B cell (primary cell): ENCODE measurements around the gene CARMIL1. TPM values are rescaled to one million over a fixed set of nuclear protein-coding genes. Genes with fewer than 3 reads are reported as not detected.

Experiments
- ATAC-seq: fragments of 200-7000 bp; cut with Tn5 transposase; one replicate; pipeline ENCODE4 v1.10.0; 2021; ENCODE audit warnings: low read depth, mild to moderate bottlenecking, moderate number of reproducible peaks, moderate library complexity
- CTCF ChIA-PET: fragments of 350-600 bp; sonication (Branson Sonifier 250); formaldehyde crosslinking; loops from one replicate; lab custom pipeline; 2021; ENCODE audit warnings: antibody characterized with exemption, inconsistent platforms; lab: Charles Lee
- POLR2A ChIA-PET: fragments of 350-600 bp; sonication (Branson Sonifier 250); formaldehyde crosslinking; loops from one replicate; lab custom pipeline; 2021; ENCODE audit warnings: antibody characterized with exemption; lab: Charles Lee
- DNase-seq: peaks from one replicate; pipeline ENCODE4 v3.0.0; 2013
- H2AFZ ChIP-seq: 2 replicates; pipeline ENCODE4 v1.6.1; 2012; ENCODE audit warnings: mild to moderate bottlenecking, low read depth, low read length; ENCODE audit not compliant: insufficient read depth, poor library complexity, severe bottlenecking
- H3K27ac ChIP-seq, 2 donors: 1 replicate in 1 of 2; 2 replicates in 1 of 2; pipeline ENCODE4 v1.5.1; 2012 to 2013; ENCODE audit warnings: low read length in 2 of 2, mild to moderate bottlenecking in 2 of 2, moderate library complexity in 1 of 2
- H3K27me3 ChIP-seq, 4 experiments: fragments of 200-600 bp in 1 of 4; sonication (generic) in 1 of 4; replicated peaks in 1 of 4; 1 replicate in 2 of 4; 2 replicates in 2 of 4; pipeline versions ENCODE4 v1.6.1 to v1.7.0; 2013 to 2016; ENCODE audit warnings: low read length in 3 of 4, mild to moderate bottlenecking in 2 of 4, mixed read lengths in 1 of 4, moderate library complexity in 1 of 4; ENCODE audit not compliant: insufficient read depth in 4 of 4, control insufficient read depth in 3 of 4; ENCODE audit errors: control extremely low read depth in 1 of 4
- H3K36me3 ChIP-seq, 2 experiments: replicated peaks in 1 of 2; 1 replicate in 1 of 2; 2 replicates in 1 of 2; pipeline versions ENCODE4 v1.6.1 to v1.7.1; 2013; ENCODE audit warnings: low read length in 1 of 2; ENCODE audit not compliant: insufficient read depth in 2 of 2, control insufficient read depth in 1 of 2; ENCODE audit errors: control extremely low read depth in 1 of 2, extremely low read depth in 1 of 2
- H3K4me1 ChIP-seq, 2 donors: fragments of 200-600 bp in 1 of 2; sonication (generic) in 1 of 2; 1 replicate in 1 of 2; 2 replicates in 1 of 2; pipeline versions ENCODE4 v1.5.1 to v1.6.1; 2013 to 2017; ENCODE audit warnings: low read length in 2 of 2; ENCODE audit not compliant: control insufficient read depth in 2 of 2, insufficient read depth in 2 of 2
- H3K4me2 ChIP-seq: replicated peaks from 2 replicates; pipeline ENCODE3; 2012; ENCODE audit warnings: mild to moderate bottlenecking, low read depth, low read length; ENCODE audit not compliant: poor library complexity, severe bottlenecking
- H3K4me3 ChIP-seq, 5 experiments: fragments of 200-600 bp in 1 of 5; sonication (generic) in 1 of 5; 1 replicate in 3 of 5; 2 replicates in 2 of 5; pipeline versions ENCODE4 v1.5.1 to v1.7.0; 2011 to 2016; ENCODE audit warnings: low read length in 4 of 5, mild to moderate bottlenecking in 4 of 5, low read depth in 2 of 5, control low read depth in 1 of 5, moderate library complexity in 1 of 5; ENCODE audit not compliant: insufficient read depth in 1 of 5; ENCODE audit errors: control extremely low read depth in 1 of 5, extremely low read depth in 1 of 5
- H3K79me2 ChIP-seq: fragments of 200-600 bp; sonication (generic); one replicate; pipeline ENCODE4 v1.6.0; 2016; ENCODE audit warnings: low read length; ENCODE audit not compliant: control insufficient read depth, insufficient read depth
- H3K9ac ChIP-seq: fragments of 200-600 bp; sonication (generic); 2 replicates; pipeline ENCODE4 v1.6.1; 2017; ENCODE audit warnings: mild to moderate bottlenecking, low read length, moderate library complexity
- H3K9me3 ChIP-seq, 3 donors: one replicate each; pipeline versions ENCODE4 v1.6.1 to v1.7.1; 2013; ENCODE audit warnings: low read length in 2 of 3; ENCODE audit not compliant: control insufficient read depth in 2 of 3, insufficient read depth in 1 of 3; ENCODE audit errors: control extremely low read depth in 1 of 3
- H4K20me1 ChIP-seq: 2 replicates; pipeline ENCODE4 v1.6.0; 2012; ENCODE audit warnings: mild to moderate bottlenecking, low read length; ENCODE audit not compliant: insufficient read depth, control insufficient read depth, poor library complexity, severe bottlenecking
- H3K27ac Mint-ChIP-seq: one replicate; pipeline ENCODE4 v1.8.0; 2021; ENCODE audit warnings: mixed read lengths
- H3K27me3 Mint-ChIP-seq: one replicate; pipeline ENCODE4 v1.8.0; 2021; ENCODE audit warnings: mixed read lengths
- H3K4me1 Mint-ChIP-seq: one replicate; pipeline ENCODE4 v1.8.0; 2021; ENCODE audit warnings: mixed read lengths
- H3K4me3 Mint-ChIP-seq: one replicate; pipeline ENCODE4 v1.8.0; 2021; ENCODE audit warnings: mixed read lengths
- H3K9me3 Mint-ChIP-seq: one replicate; pipeline ENCODE4 v1.8.0; 2022; ENCODE audit warnings: mixed read lengths; ENCODE audit not compliant: insufficient read depth
- EZH2 ChIP-seq: IDR thresholded peaks from 2 replicates; pipeline ENCODE4 v1.6.1; 2012; ENCODE audit warnings: borderline replicate concordance, low read depth, mild to moderate bottlenecking, moderate library complexity, low read length; ENCODE audit not compliant: insufficient read depth, poor library complexity, severe bottlenecking
- WGBS: methylation state at CpG from one replicate; pipeline ENCODE4 v1.1.5; 2013; ENCODE audit warnings: missing lambda C conversion rate; ENCODE audit not compliant: insufficient coverage; 5-methylcytosine and 5-hydroxymethylcytosine counted together
- intact Hi-C: fragments of 100-400 bp; cut with micrococcal nuclease; formaldehyde crosslinking; loops from one replicate; pipeline ENCODE4 v1.10.0; 2022
- polyA plus RNA-seq: library from polyadenylated mRNA; depleted of rRNA; stranded (reverse); fragments of >200 nt; gene quantifications from 2 replicates; pipeline ENCODE4 v1.2.3, GENCODE V29; 2012
- total RNA-seq, 2 donors: library from RNA; stranded (reverse); fragments of 120-200 nt in 1 of 2; gene quantifications; 1 replicate in 1 of 2; 2 replicates in 1 of 2; pipeline versions ENCODE4 v1.2.3 to v1.2.4, GENCODE V29; 2013 to 2022
- TF ChIP-seq, protein P1 (sequence below): fragments of 200-600 bp; IDR thresholded peaks from one replicate; pipeline ENCODE4 v1.8.0; 2022; ENCODE audit warnings: antibody characterized with exemption, mild to moderate bottlenecking

Gene CARMIL1
- total and polyA plus RNA-seq, 2 donors (not counting 1 experiment from before 2014, with no cell fraction given): 7.5 to 11.0 TPM

DNA sequence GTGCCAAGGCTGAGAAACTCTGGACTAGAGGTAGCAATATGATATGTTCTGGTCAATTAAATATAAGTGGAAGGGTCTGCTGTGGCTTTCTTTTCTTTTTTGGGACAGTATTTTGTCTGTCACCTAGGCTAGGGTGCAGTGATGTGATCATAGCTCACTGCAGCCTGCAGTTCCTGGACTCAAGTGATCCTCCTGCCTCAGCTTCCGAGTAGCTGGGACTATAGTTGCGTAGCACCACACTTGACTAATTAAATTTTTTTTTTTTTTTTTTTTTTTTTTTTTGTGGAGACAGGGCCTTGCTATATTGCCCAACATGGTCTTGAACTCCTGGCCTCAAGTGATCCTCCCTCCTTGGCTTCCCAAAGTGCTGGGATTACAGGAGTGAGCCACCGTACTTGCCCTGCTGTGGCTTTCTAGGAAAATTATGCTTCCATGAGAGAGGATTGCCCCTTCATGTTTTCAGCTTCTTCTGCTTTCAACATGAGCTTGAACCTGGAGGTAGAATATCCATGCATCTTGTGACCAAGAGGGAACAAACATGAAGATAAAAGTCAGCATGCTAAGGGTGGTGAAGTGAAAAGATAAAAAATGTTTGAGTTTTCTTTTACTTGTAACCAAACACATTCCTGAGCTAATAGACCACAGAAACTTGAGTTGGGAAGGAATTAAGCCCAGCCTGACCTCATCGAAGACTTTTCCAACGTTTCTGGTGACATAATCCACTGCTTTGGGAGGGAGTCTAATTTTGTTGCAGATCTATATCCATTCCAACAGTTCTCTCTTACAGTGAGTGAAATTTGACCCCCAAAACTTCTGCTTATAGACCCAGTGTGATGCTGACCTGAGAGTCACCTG, 75.1 kb downstream of the CARMIL1 start:
- Histone ChIP-seq H2AFZ (no peak overlapping the region), H3K79me2 (peaks cover 7% of the 10 kb centered on the region), H3K4me3 (no peak overlapping the region), H4K20me1 (peaks cover 8% of the 10 kb centered on the region), H3K36me3 (no peaks in the 10 kb centered on the region), H3K27ac (no peak overlapping the region), H3K4me1 (peaks cover 0 to 5% of the 10 kb centered on the region in 2 donors), H3K27me3 (no peaks in the 10 kb centered on the region), H3K9me3 (no peaks in the 10 kb centered on the region), H3K4me2 (no peak overlapping the region), H3K9ac (no peak overlapping the region)
- H3K9me3 Mint-ChIP-seq: no peaks in the 10 kb centered on the region
- H3K27ac Mint-ChIP-seq: no peak overlapping the region
- H3K4me3 Mint-ChIP-seq: no peak overlapping the region
- no peak for ATAC-seq
- WGBS: 100% methylated on average over 1 of the region's 5 CpGs
- peaks cover 11% of the 10 kb centered on the region for H3K4me1 Mint-ChIP-seq
- H3K27me3 Mint-ChIP-seq: no peaks in the 10 kb centered on the region
- DNase-seq: no peak
- CTCF ChIA-PET: interaction anchor here (0.6 kb wide), 1 partner anchor 611 kb away, joined by 3 read pairs; no protein-coding TSS in a partner anchor
- intact Hi-C loops: no loop called here
- POLR2A ChIA-PET: no interaction called here
- TF ChIP-seq, protein P1, sequence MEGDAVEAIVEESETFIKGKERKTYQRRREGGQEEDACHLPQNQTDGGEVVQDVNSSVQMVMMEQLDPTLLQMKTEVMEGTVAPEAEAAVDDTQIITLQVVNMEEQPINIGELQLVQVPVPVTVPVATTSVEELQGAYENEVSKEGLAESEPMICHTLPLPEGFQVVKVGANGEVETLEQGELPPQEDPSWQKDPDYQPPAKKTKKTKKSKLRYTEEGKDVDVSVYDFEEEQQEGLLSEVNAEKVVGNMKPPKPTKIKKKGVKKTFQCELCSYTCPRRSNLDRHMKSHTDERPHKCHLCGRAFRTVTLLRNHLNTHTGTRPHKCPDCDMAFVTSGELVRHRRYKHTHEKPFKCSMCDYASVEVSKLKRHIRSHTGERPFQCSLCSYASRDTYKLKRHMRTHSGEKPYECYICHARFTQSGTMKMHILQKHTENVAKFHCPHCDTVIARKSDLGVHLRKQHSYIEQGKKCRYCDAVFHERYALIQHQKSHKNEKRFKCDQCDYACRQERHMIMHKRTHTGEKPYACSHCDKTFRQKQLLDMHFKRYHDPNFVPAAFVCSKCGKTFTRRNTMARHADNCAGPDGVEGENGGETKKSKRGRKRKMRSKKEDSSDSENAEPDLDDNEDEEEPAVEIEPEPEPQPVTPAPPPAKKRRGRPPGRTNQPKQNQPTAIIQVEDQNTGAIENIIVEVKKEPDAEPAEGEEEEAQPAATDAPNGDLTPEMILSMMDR: no peak
- no peak for TF ChIP-seq EZH2

DNA sequence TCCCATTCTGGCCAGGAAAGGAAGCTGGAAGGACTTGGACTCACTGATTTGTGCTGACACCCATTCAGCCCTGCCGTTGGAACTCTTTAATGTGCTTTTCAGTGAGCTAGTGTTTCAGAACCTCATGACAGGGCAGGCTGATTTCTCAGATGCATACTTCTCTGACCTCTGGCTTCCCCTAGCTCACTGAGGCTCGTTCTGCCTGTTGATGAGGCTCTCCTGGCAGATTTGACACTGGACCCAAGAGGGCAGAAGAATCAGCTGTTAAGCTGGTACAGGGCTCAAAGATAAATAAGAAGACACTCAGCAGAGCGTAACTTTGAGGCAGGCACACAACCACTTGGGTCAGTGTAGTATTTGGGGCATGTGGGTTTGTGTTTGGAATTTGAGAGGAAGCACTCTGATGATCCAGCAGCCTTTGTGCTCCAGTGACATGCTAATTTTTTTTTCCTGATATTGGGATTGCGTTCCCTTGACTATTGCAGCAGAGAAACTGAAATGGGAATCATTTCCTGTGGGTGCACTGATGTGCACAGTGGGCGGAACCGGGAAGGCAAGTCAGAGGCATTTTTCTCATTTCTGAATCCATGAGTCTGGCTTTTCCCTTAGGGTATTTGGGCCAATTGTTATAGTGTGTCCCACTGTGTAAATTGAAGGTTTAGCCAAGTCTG, 80.2 kb downstream of the CARMIL1 start:
- no peaks in the 10 kb centered on the region for H4K20me1 ChIP-seq
- ATAC-seq: no peak
- no peaks in the 10 kb centered on the region for H3K27me3 Mint-ChIP-seq
- no peak for DNase-seq
- H3K9me3 ChIP-seq: no peaks in the 10 kb centered on the region
- intact Hi-C loops: no loop called here
- peaks cover 7% of the 10 kb centered on the region for H3K79me2 ChIP-seq
- H2AFZ ChIP-seq: no peak overlapping the region
- WGBS: 81% methylated on average over 6 of the region's 6 CpGs
- TF ChIP-seq, protein P1: no peak
- no peak for TF ChIP-seq EZH2
- no peak overlapping the region for H3K27ac Mint-ChIP-seq
- H3K4me3 ChIP-seq: no peak overlapping the region
- no peak overlapping the region for H3K4me3 Mint-ChIP-seq
- H3K27me3 ChIP-seq: no peaks in the 10 kb centered on the region
- H3K9me3 Mint-ChIP-seq: no peaks in the 10 kb centered on the region
- CTCF ChIA-PET: no interaction called here
- peaks cover 20% of the 10 kb centered on the region for H3K4me1 Mint-ChIP-seq
- no peaks in the 10 kb centered on the region for H3K36me3 ChIP-seq
- no peak overlapping the region for H3K4me2 ChIP-seq
- H3K27ac ChIP-seq: no peak overlapping the region
- H3K9ac ChIP-seq: no peak overlapping the region
- peaks cover 0 to 9% of the 10 kb centered on the region in 2 donors for H3K4me1 ChIP-seq
- POLR2A ChIA-PET: no interaction called here
